WTC11 (cell line): ENCODE measurements around the gene CNIH3.

Experiments used
- AFF4 ChIP-seq: sonication (generic); formaldehyde crosslinking; IDR thresholded peaks from 2 replicates; pipeline ENCODE4 v1.8.1; 2023; ENCODE audit warnings: mild to moderate bottlenecking, missing genetic modification reagents, borderline replicate concordance
- CTCF ChIP-seq: fragments of 200-600 bp; IDR thresholded peaks from 2 replicates; pipeline ENCODE4 v1.8.0; 2022; ENCODE audit warnings: antibody characterized with exemption
- HMGXB4 ChIP-seq: sonication (generic); formaldehyde crosslinking; IDR thresholded peaks from 2 replicates; pipeline ENCODE4 v1.8.1; 2023; ENCODE audit warnings: mild to moderate bottlenecking, moderate library complexity, missing genetic modification reagents
- IRF1 ChIP-seq: sonication (generic); formaldehyde crosslinking; IDR thresholded peaks from 2 replicates; pipeline ENCODE4 v1.8.0; 2023; ENCODE audit warnings: missing genetic modification reagents
- NR3C1 ChIP-seq: sonication (generic); formaldehyde crosslinking; conservative IDR thresholded peaks from 2 replicates; pipeline ENCODE4 v1.8.1; 2023; ENCODE audit warnings: low read depth, mild to moderate bottlenecking, missing genetic modification reagents
- RELA ChIP-seq: sonication (generic); formaldehyde crosslinking; IDR thresholded peaks from 2 replicates; pipeline ENCODE4 v1.8.1; 2022; ENCODE audit warnings: missing genetic modification reagents, mild to moderate bottlenecking, borderline replicate concordance
- SMAD4 ChIP-seq: sonication (generic); formaldehyde crosslinking; IDR thresholded peaks from 2 replicates; pipeline ENCODE4 v1.8.0; 2022; ENCODE audit warnings: mild to moderate bottlenecking, missing genetic modification reagents
- TEAD1 ChIP-seq: sonication (generic); formaldehyde crosslinking; IDR thresholded peaks from 2 replicates; pipeline ENCODE4 v1.8.0; 2022; ENCODE audit warnings: mild to moderate bottlenecking, missing genetic modification reagents
- USF1 ChIP-seq: sonication (generic); formaldehyde crosslinking; IDR thresholded peaks from 2 replicates; pipeline ENCODE4 v1.8.0; 2022; ENCODE audit warnings: mild to moderate bottlenecking, missing genetic modification reagents
- ZNF423 ChIP-seq: fragments of 250-450 bp; sonication (Bioruptor Pico); IDR thresholded peaks from 2 replicates; pipeline ENCODE4 v2.1.2; 2022; ENCODE audit warnings: mild to moderate bottlenecking, moderate library complexity
- ZSCAN18 ChIP-seq: fragments of 250-450 bp; sonication (Bioruptor Pico); IDR thresholded peaks from 2 replicates; pipeline ENCODE4 v2.1.2; 2022; ENCODE audit warnings: mild to moderate bottlenecking, moderate library complexity
- TF ChIP-seq, protein P1 (sequence below): sonication (generic); formaldehyde crosslinking; IDR thresholded peaks from 2 replicates; pipeline ENCODE4 v1.8.1; 2022; ENCODE audit warnings: low read depth, missing genetic modification reagents, borderline replicate concordance
- TF ChIP-seq, protein P2 (sequence below): sonication (generic); formaldehyde crosslinking; IDR thresholded peaks from 2 replicates; pipeline ENCODE4 v1.8.1; 2023; ENCODE audit warnings: mild to moderate bottlenecking, missing genetic modification reagents, moderate library complexity

DNA sequence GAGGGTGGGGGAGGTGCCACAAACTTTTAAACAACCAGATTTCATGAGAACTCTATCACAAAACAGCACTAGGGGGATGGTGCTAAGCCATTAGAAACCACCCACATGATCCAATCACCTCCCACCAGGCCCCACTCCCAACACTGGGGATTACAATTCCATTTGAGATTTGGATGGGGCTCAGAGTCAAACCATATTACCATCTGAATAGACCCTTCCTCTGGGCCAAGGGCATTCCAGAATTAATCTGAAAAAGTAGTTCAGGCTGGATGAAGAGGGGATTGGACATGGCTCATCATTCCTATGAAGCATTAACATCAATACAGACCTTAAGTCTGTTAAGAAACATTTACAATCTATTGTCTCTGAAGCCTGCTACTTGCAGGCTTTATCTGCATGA lies 163.4 kb downstream of the CNIH3 start:
- TF ChIP-seq HMGXB4 (CRISPR knock-in tag) = no peak
- no peak for TF ChIP-seq NR3C1
- no peak for TF ChIP-seq CTCF
- no peak for TF ChIP-seq USF1 (CRISPR knock-in tag)
- no peak for TF ChIP-seq AFF4 (CRISPR knock-in tag)
- TF ChIP-seq, protein P1, sequence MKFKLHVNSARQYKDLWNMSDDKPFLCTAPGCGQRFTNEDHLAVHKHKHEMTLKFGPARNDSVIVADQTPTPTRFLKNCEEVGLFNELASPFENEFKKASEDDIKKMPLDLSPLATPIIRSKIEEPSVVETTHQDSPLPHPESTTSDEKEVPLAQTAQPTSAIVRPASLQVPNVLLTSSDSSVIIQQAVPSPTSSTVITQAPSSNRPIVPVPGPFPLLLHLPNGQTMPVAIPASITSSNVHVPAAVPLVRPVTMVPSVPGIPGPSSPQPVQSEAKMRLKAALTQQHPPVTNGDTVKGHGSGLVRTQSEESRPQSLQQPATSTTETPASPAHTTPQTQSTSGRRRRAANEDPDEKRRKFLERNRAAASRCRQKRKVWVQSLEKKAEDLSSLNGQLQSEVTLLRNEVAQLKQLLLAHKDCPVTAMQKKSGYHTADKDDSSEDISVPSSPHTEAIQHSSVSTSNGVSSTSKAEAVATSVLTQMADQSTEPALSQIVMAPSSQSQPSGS (CRISPR knock-in tag) = no peak
- TF ChIP-seq SMAD4 = no peak
- TF ChIP-seq ZNF423 (CRISPR knock-in tag) = no peak
- TF ChIP-seq, protein P2, sequence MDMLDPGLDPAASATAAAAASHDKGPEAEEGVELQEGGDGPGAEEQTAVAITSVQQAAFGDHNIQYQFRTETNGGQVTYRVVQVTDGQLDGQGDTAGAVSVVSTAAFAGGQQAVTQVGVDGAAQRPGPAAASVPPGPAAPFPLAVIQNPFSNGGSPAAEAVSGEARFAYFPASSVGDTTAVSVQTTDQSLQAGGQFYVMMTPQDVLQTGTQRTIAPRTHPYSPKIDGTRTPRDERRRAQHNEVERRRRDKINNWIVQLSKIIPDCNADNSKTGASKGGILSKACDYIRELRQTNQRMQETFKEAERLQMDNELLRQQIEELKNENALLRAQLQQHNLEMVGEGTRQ (CRISPR knock-in tag) = no peak
- TF ChIP-seq TEAD1 (CRISPR knock-in tag) = no peak
- TF ChIP-seq ZSCAN18 (CRISPR knock-in tag) = no peak
- no peak for TF ChIP-seq IRF1
- TF ChIP-seq RELA (CRISPR knock-in tag) = no peak
